ENCODE data around the gene RHOA. TPM values are rescaled to one million over a fixed set of nuclear protein-coding genes. Genes with fewer than 3 reads are reported as not detected.

Gene RHOA
- total and polyA plus RNA-seq, 4 donors: 144 to 169 (median 160) TPM

DNA sequence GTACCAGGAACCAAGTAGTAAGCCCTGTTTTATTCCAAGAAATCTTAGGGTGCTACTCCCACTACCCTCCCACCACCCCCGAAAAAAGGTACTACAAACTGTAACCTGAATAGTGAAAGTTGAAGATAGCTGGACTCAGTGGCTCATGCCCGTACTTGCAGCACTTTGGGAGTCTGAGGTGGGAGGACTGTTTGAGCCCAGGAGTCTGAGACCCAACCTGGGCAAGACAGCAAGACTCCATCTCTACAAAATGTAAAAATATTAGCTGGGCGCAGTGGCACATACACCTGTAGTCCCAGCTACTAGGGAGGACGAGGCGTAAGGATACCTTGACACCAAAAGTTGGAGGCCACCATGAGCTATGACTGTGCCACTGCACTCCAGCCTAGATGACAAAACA lies 7.9 kb downstream of the RHOA start:
- peaks cover 0 to 20% (median 7%) of the 10 kb centered on the region in 4 donors for H3K4me1 ChIP-seq (ENCODE audit: control insufficient read depth in 4 of 4, insufficient read depth in 4 of 4, low read length in 3 of 4)
- no peak overlapping the region for H3K27ac ChIP-seq (ENCODE audit: low read depth in 1 of 2, low read length in 2 of 2)
- no peaks in the 10 kb centered on the region for H3K27me3 ChIP-seq (ENCODE audit: control insufficient read depth in 4 of 4, insufficient read depth in 4 of 4, low read length in 3 of 4)
- TF ChIP-seq TAF1 (conservative IDR thresholded peaks at IDR 0.05): no peak
- no peak for TF ChIP-seq REST (IDR thresholded peaks at IDR 0.05)
- TF ChIP-seq, protein P1, sequence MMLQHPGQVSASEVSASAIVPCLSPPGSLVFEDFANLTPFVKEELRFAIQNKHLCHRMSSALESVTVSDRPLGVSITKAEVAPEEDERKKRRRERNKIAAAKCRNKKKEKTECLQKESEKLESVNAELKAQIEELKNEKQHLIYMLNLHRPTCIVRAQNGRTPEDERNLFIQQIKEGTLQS (IDR thresholded peaks at IDR 0.05): no peak
- TF ChIP-seq RXRA (IDR thresholded peaks at IDR 0.05): no peak
- TF ChIP-seq EGR1 (IDR thresholded peaks at IDR 0.05; ENCODE audit: low read depth in 2 of 2): no peak
- TF ChIP-seq, protein P2, sequence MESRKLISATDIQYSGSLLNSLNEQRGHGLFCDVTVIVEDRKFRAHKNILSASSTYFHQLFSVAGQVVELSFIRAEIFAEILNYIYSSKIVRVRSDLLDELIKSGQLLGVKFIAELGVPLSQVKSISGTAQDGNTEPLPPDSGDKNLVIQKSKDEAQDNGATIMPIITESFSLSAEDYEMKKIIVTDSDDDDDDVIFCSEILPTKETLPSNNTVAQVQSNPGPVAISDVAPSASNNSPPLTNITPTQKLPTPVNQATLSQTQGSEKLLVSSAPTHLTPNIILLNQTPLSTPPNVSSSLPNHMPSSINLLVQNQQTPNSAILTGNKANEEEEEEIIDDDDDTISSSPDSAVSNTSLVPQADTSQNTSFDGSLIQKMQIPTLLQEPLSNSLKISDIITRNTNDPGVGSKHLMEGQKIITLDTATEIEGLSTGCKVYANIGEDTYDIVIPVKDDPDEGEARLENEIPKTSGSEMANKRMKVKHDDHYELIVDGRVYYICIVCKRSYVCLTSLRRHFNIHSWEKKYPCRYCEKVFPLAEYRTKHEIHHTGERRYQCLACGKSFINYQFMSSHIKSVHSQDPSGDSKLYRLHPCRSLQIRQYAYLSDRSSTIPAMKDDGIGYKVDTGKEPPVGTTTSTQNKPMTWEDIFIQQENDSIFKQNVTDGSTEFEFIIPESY (IDR thresholded peaks at IDR 0.05): no peak
- TF ChIP-seq NR2F2 (IDR thresholded peaks at IDR 0.05): no peak
- WGBS: 93% methylated on average over 5 of the region's 5 CpGs
- no peak for DNase-seq (ENCODE audit: low spot score)
- no peaks in the 10 kb centered on the region for H3K9me3 ChIP-seq (ENCODE audit: control insufficient read depth in 4 of 4, low read length in 3 of 4)
- H3K36me3 ChIP-seq (ENCODE audit: control insufficient read depth in 4 of 4, insufficient read depth in 3 of 4, low read depth in 1 of 4, low read length in 3 of 4): peaks cover 0 to 6% (median 1%) of the 10 kb centered on the region in 4 donors
- H3K9ac ChIP-seq (ENCODE audit: low read depth in 1 of 2, low read length in 2 of 2): no peak overlapping the region
- no peak overlapping the region for H3K4me3 ChIP-seq (ENCODE audit: low read depth in 1 of 3, low read length in 3 of 3)

DNA sequence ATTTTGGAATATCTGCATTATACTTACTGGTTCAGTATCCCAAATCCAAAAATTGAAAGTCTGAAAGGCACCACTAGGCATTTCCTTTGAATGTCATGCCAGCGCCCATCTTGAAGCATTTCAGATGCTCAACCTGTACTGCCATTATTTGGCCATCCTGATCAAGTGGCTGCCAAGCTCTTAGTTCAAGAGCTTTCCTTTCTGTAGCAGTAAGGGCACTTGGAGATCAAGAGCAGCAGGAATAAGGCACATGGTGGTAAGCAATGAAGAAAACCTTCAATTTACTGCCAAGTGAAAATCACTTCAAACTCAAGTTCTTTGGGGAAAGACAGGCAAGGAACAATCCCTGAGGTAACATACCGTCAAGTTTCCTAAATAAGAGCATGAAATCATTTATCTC lies 10.0 kb downstream of the RHOA start:
- Histone ChIP-seq H3K4me1 (ENCODE audit: control insufficient read depth in 4 of 4, insufficient read depth in 4 of 4, low read length in 3 of 4) (peaks cover 3 to 13% (median 3%) of the 10 kb centered on the region in 4 donors), H3K4me3 (ENCODE audit: low read depth in 1 of 3, low read length in 3 of 3) (no peak overlapping the region), H3K36me3 (ENCODE audit: control insufficient read depth in 4 of 4, insufficient read depth in 3 of 4, low read depth in 1 of 4, low read length in 3 of 4) (peaks cover 0 to 7% (median 2%) of the 10 kb centered on the region in 4 donors), H3K9me3 (ENCODE audit: control insufficient read depth in 4 of 4, low read length in 3 of 4) (no peaks in the 10 kb centered on the region), H3K27me3 (ENCODE audit: control insufficient read depth in 4 of 4, insufficient read depth in 4 of 4, low read length in 3 of 4) (no peaks in the 10 kb centered on the region), H3K27ac (ENCODE audit: low read depth in 1 of 2, low read length in 2 of 2) (no peak overlapping the region), H3K9ac (ENCODE audit: low read depth in 1 of 2, low read length in 2 of 2) (no peak overlapping the region)
- no peak for TF ChIP-seq EGR1 (IDR thresholded peaks at IDR 0.05; ENCODE audit: low read depth in 2 of 2)
- TF ChIP-seq, protein P2 (IDR thresholded peaks at IDR 0.05): no peak
- TF ChIP-seq RAD21 (IDR thresholded peaks at IDR 0.05): no peak
- no peak for TF ChIP-seq TAF1 (conservative IDR thresholded peaks at IDR 0.05)
- TF ChIP-seq, protein P3, sequence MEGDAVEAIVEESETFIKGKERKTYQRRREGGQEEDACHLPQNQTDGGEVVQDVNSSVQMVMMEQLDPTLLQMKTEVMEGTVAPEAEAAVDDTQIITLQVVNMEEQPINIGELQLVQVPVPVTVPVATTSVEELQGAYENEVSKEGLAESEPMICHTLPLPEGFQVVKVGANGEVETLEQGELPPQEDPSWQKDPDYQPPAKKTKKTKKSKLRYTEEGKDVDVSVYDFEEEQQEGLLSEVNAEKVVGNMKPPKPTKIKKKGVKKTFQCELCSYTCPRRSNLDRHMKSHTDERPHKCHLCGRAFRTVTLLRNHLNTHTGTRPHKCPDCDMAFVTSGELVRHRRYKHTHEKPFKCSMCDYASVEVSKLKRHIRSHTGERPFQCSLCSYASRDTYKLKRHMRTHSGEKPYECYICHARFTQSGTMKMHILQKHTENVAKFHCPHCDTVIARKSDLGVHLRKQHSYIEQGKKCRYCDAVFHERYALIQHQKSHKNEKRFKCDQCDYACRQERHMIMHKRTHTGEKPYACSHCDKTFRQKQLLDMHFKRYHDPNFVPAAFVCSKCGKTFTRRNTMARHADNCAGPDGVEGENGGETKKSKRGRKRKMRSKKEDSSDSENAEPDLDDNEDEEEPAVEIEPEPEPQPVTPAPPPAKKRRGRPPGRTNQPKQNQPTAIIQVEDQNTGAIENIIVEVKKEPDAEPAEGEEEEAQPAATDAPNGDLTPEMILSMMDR (IDR thresholded peaks at IDR 0.05; ENCODE audit: low read depth, low read length, missing input control): no peak
- TF ChIP-seq, protein P4, sequence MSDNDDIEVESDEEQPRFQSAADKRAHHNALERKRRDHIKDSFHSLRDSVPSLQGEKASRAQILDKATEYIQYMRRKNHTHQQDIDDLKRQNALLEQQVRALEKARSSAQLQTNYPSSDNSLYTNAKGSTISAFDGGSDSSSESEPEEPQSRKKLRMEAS (IDR thresholded peaks at IDR 0.05): no peak
- TF ChIP-seq HNF4G (IDR thresholded peaks at IDR 0.05): no peak
- no peak for TF ChIP-seq REST (IDR thresholded peaks at IDR 0.05)
- TF ChIP-seq YY1 (IDR thresholded peaks at IDR 0.05): no peak
- no peak for TF ChIP-seq FOXA2 (IDR thresholded peaks at IDR 0.05)
- TF ChIP-seq HNF4A (conservative IDR thresholded peaks at IDR 0.05): no peak
- no peak for TF ChIP-seq FOXA1 (IDR thresholded peaks at IDR 0.05)
- no peak for TF ChIP-seq JUND (IDR thresholded peaks at IDR 0.05)
- TF ChIP-seq, protein P1 (IDR thresholded peaks at IDR 0.05): no peak
- TF ChIP-seq NR2F2 (IDR thresholded peaks at IDR 0.05): no peak
- no peak for TF ChIP-seq SP1 (IDR thresholded peaks at IDR 0.05)
- no peak for TF ChIP-seq GABPA (IDR thresholded peaks at IDR 0.05 in 1 of 2, conservative IDR thresholded peaks at IDR 0.05 in 1 of 2)
- no peak for DNase-seq (ENCODE audit: low spot score)
- 88% methylated on average over 2 of the region's 2 CpGs for WGBS
